NCI-H1417 (cell line): ENCODE results near the gene ARHGEF9.
"Not testable (repeated sequence)": the region's sequence is repeated elsewhere in the genome, so short reads cannot be mapped to it uniquely, and the experiment has no call there.

Experiments
- DNase-seq, 3 experiments: peaks; one replicate each; lab custom pipeline; 2025; lab: John Stamatoyannopoulos, UW

ARHGEF9 gene

GRCh38 chrX:63661676-63662075 lies 123.3 kb downstream of the ARHGEF9 start:
- DNase-seq, result no peak

- no peak for DNase-seq
Measured at GRCh38 chrX:63658920-63659319, 126.1 kb downstream of the ARHGEF9 start.

- DNase-seq, result no peak
Measured at GRCh38 chrX:63657821-63658220, 127.2 kb downstream of the ARHGEF9 start.

GRCh38 chrX:63656871-63657580 lies 128.0 kb downstream of the ARHGEF9 start:
- no peak for DNase-seq

- no peak for DNase-seq
Measured at GRCh38 chrX:63652086-63652765, 132.8 kb downstream of the ARHGEF9 start.

- not testable (repeated sequence) for DNase-seq
Measured at GRCh38 chrX:63645748-63646147, 139.3 kb downstream of the ARHGEF9 start.

GRCh38 chrX:63635750-63636149 lies 149.3 kb downstream of the ARHGEF9 start:
- DNase-seq, result no peak

GRCh38 chrX:63613531-63614028 lies 171.4 kb downstream of the ARHGEF9 start:
- no peak for DNase-seq

GRCh38 chrX:63585936-63586335 lies 199.1 kb downstream of the ARHGEF9 start:
- DNase-seq, result no peak
